GM12874 (cell line): ENCODE data around the gene VAV2.

Experiments
- CTCF ChIP-seq: IDR thresholded peaks from 2 replicates; pipeline ENCODE4 v1.5.1; 2011; ENCODE audit warnings: low read depth, mild to moderate bottlenecking, control low read depth, low read length, moderate library complexity; ENCODE audit not compliant: insufficient read depth

Gene VAV2

GRCh38 chr9:133920471-133920870 lies 71.7 kb downstream of the VAV2 start:
- TF ChIP-seq CTCF, result no peak

GRCh38 chr9:133919253-133920115 lies 72.6 kb downstream of the VAV2 start:
- TF ChIP-seq CTCF, result no peak

GRCh38 chr9:133918111-133918813 lies 73.9 kb downstream of the VAV2 start:
- no peak for TF ChIP-seq CTCF

GRCh38 chr9:133917375-133917774 lies 74.7 kb downstream of the VAV2 start:
- no peak for TF ChIP-seq CTCF

- no peak for TF ChIP-seq CTCF
Observed at GRCh38 chr9:133916159-133916541, 76.0 kb downstream of the VAV2 start.

- TF ChIP-seq CTCF, result no peak
Observed at GRCh38 chr9:133915534-133916158, 76.5 kb downstream of the VAV2 start.
